ENCODE data around the gene TFF2.

TFF2 gene

DNA sequence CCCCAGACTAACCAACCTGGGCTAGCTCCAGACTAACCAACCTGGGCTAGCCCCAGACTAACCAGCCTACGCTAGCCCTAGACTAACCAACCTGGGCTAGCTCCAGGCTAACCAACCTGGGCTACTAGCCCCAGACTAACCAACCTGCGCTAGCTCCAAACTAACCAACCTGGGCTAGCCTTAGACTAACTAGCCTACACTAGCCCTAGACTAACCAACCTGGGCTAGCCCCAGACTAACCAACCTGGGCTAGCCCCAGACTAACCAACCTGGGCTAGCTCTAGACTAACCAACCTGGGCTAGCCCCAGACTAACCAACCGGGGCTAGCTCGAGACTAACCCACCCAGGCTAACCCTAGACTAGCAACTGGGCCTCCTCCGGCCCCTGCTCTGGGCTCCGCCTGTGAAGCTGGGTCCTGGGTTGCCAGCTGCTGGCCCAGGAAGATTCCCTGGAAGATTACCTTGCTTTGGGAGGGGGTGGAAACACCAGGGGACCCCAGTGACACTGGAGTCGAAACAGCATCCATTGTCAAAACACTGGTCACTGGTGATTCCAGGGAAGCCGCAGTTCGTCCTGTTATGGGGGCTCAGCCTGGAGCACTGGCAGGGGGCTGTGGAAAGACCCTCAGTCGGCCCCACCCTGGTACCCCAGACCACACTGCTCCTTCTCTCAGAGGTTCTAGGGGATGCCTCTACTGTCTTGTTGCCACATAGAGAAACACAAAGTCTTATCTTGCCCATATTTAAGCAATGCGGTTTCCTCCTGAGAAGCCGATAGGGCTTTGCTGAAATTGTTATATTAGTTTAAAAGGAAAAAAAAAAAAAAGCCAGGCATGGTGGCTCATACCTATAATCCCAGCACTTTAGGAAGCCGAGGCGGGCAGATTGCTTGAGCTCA lies 1.1 kb downstream of the TFF2 start:
- Histone ChIP-seq H3K9ac (ENCODE audit: low read depth, low read length, poor library complexity) (no peak overlapping the region), H3K4me2 (ENCODE audit: insufficient read depth, low read length, poor library complexity, severe bottlenecking) (no peak overlapping the region), H3K18ac (ENCODE audit: low read length) (no peak overlapping the region), H4K91ac (ENCODE audit: low read depth, low read length, poor library complexity) (no peak overlapping the region), H3K4me1 (ENCODE audit: control insufficient read depth in 2 of 2, insufficient read depth in 1 of 2, low read depth in 1 of 2, low read length in 2 of 2) (no peaks in the 10 kb centered on the region), H2BK120ac (ENCODE audit: low read depth, low read length) (no peak overlapping the region), H3K27me3 (ENCODE audit: control insufficient read depth in 3 of 3, insufficient read depth in 3 of 3, low read depth in 1 of 3, low read length in 3 of 3) (no peaks in the 10 kb centered on the region), H3K14ac (ENCODE audit: low read length) (no peak overlapping the region), H2BK12ac (ENCODE audit: low read length) (no peak overlapping the region), H2AFZ (ENCODE audit: low read length) (no peak overlapping the region), H3K36me3 (replicated peaks in 1 of 2; ENCODE audit: control insufficient read depth in 2 of 2, insufficient read depth in 2 of 2, low read length in 2 of 2) (no peaks in the 10 kb centered on the region), H3K79me1 (ENCODE audit: low read depth, low read length) (no peaks in the 10 kb centered on the region), H2BK15ac (ENCODE audit: low read length) (no peak overlapping the region), H3K4ac (ENCODE audit: low read length) (no peak overlapping the region), H4K8ac (ENCODE audit: low read depth, low read length) (no peak overlapping the region), H2BK5ac (ENCODE audit: low read length) (no peak overlapping the region), H3K9me3 (replicated peaks in 1 of 2; ENCODE audit: control insufficient read depth in 2 of 2, insufficient read depth in 1 of 2, low read depth in 1 of 2, low read length in 2 of 2) (no peaks in the 10 kb centered on the region), H3K4me3 (ENCODE audit: low read length in 2 of 2) (no peak overlapping the region), H3K23ac (ENCODE audit: low read depth, low read length, poor library complexity) (no peak overlapping the region), H3K27ac (replicated peaks; ENCODE audit: low read length) (no peak overlapping the region), H2AK5ac (ENCODE audit: low read depth, low read length) (no peak overlapping the region)
- WGBS, 2 donors (ENCODE audit: extremely low coverage in 2 of 2, insufficient read length in 2 of 2, insufficient replicate concordance in 1 of 2), result no CpG with 5 or more reads among the region's 14 CpGs
- DNase-seq (ENCODE audit: low spot score), result no peak

DNA sequence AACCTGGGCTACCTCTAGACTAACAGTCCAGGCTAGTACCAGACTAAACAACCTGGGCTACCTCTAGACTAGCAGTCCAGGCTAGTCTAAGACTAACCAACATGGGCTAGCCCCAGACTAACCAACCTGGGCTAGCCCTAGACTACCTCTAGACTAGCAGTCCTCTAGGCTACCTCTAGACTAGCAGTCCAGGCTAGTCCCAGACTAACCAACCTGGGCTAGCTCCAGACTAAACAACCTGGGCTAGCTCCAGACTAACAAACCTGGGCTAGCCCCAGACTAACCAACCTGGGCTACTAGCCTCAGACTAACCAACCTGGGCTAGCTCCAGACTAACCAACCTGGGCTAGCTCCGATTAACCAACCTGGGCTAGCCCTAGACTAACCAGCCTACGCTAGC lies 2.0 kb downstream of the TFF2 start:
- Histone ChIP-seq H3K4me3 (ENCODE audit: low read length in 2 of 2) (no peak overlapping the region), H2BK120ac (ENCODE audit: low read depth, low read length) (no peak overlapping the region), H3K4me1 (ENCODE audit: control insufficient read depth in 2 of 2, insufficient read depth in 1 of 2, low read depth in 1 of 2, low read length in 2 of 2) (peaks cover 0 to 2% of the 10 kb centered on the region in 2 donors), H3K9me3 (replicated peaks in 1 of 2; ENCODE audit: control insufficient read depth in 2 of 2, insufficient read depth in 1 of 2, low read depth in 1 of 2, low read length in 2 of 2) (no peaks in the 10 kb centered on the region), H2BK12ac (ENCODE audit: low read length) (no peak overlapping the region), H3K36me3 (replicated peaks in 1 of 2; ENCODE audit: control insufficient read depth in 2 of 2, insufficient read depth in 2 of 2, low read length in 2 of 2) (no peaks in the 10 kb centered on the region), H3K4ac (ENCODE audit: low read length) (no peak overlapping the region), H3K79me1 (ENCODE audit: low read depth, low read length) (no peaks in the 10 kb centered on the region), H2BK15ac (ENCODE audit: low read length) (no peak overlapping the region), H3K23ac (ENCODE audit: low read depth, low read length, poor library complexity) (no peak overlapping the region), H2BK5ac (ENCODE audit: low read length) (no peak overlapping the region), H3K27me3 (ENCODE audit: control insufficient read depth in 3 of 3, insufficient read depth in 3 of 3, low read depth in 1 of 3, low read length in 3 of 3) (no peaks in the 10 kb centered on the region), H2AFZ (ENCODE audit: low read length) (no peak overlapping the region), H3K18ac (ENCODE audit: low read length) (no peak overlapping the region), H3K14ac (ENCODE audit: low read length) (no peak overlapping the region), H3K9ac (ENCODE audit: low read depth, low read length, poor library complexity) (no peak overlapping the region), H4K91ac (ENCODE audit: low read depth, low read length, poor library complexity) (no peak overlapping the region), H3K4me2 (ENCODE audit: insufficient read depth, low read length, poor library complexity, severe bottlenecking) (no peak overlapping the region), H2AK5ac (ENCODE audit: low read depth, low read length) (no peak overlapping the region), H3K27ac (replicated peaks; ENCODE audit: low read length) (no peak overlapping the region), H4K8ac (ENCODE audit: low read depth, low read length) (no peak overlapping the region)
- no CpG with 5 or more reads among the region's 2 CpGs for WGBS, 2 donors (ENCODE audit: extremely low coverage in 2 of 2, insufficient read length in 2 of 2, insufficient replicate concordance in 1 of 2)
- DNase-seq (ENCODE audit: low spot score), result no peak

DNA sequence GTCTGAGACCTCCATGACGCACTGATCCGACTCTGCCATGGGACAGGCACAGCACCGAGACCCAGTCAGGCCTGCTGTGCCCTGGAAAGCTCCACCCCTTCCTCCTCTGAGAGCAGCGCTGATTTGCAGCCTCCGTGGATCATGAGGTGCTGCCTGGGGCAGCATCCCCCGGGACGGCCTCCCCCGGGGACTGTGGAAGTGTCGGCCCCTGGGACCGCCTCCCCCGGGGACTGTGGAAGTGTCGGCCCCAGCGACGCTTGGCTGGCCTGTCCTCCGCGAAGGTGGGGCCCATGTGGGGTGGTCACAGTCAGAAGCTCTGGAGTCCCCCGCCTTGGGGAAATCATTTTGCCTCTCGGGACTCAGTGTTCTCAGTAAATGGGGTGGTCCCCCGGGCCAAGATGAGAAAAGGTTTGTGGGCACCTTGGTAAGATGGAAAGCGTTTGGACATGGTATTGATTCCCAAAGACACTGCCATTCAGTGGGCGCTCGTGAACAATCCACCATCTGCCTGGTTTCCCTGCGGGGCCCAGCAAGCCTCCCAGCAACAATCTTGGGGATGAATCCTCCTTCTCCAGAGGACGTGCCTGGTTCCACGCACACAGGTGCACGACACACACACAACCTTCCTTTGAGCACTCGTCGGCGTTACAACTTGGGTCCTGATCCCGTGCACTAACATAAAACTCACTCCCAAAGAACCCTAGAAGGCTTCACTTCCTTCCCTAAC lies 3.0 kb downstream of the TFF2 start:
- no peak overlapping the region for H2AFZ ChIP-seq (ENCODE audit: low read length)
- H3K36me3 ChIP-seq (replicated peaks in 1 of 2; ENCODE audit: control insufficient read depth in 2 of 2, insufficient read depth in 2 of 2, low read length in 2 of 2), result no peaks in the 10 kb centered on the region
- H3K4me3 ChIP-seq (ENCODE audit: low read length in 2 of 2), result no peak overlapping the region
- H4K91ac ChIP-seq (ENCODE audit: low read depth, low read length, poor library complexity), result no peak overlapping the region
- no CpG with 5 or more reads among the region's 30 CpGs for WGBS, 2 donors (ENCODE audit: extremely low coverage in 2 of 2, insufficient read length in 2 of 2, insufficient replicate concordance in 1 of 2)
- H2BK12ac ChIP-seq (ENCODE audit: low read length), result no peak overlapping the region
- H3K9ac ChIP-seq (ENCODE audit: low read depth, low read length, poor library complexity), result no peak overlapping the region
- no peak overlapping the region for H4K8ac ChIP-seq (ENCODE audit: low read depth, low read length)
- H3K23ac ChIP-seq (ENCODE audit: low read depth, low read length, poor library complexity), result no peak overlapping the region
- no peak overlapping the region for H3K4ac ChIP-seq (ENCODE audit: low read length)
- peak overlapping the region; percentile 52 for H3K18ac ChIP-seq (ENCODE audit: low read length)
- H2AK5ac ChIP-seq (ENCODE audit: low read depth, low read length), result no peak overlapping the region
- H3K27ac ChIP-seq (replicated peaks; ENCODE audit: low read length), result no peak overlapping the region
- no peak for DNase-seq (ENCODE audit: low spot score)
- peaks cover 0 to 2% of the 10 kb centered on the region in 2 donors for H3K4me1 ChIP-seq (ENCODE audit: control insufficient read depth in 2 of 2, insufficient read depth in 1 of 2, low read depth in 1 of 2, low read length in 2 of 2)
- H3K9me3 ChIP-seq (replicated peaks in 1 of 2; ENCODE audit: control insufficient read depth in 2 of 2, insufficient read depth in 1 of 2, low read depth in 1 of 2, low read length in 2 of 2), result no peaks in the 10 kb centered on the region
- H3K4me2 ChIP-seq (ENCODE audit: insufficient read depth, low read length, poor library complexity, severe bottlenecking), result no peak overlapping the region
- no peaks in the 10 kb centered on the region for H3K27me3 ChIP-seq (ENCODE audit: control insufficient read depth in 3 of 3, insufficient read depth in 3 of 3, low read depth in 1 of 3, low read length in 3 of 3)
- no peak overlapping the region for H2BK120ac ChIP-seq (ENCODE audit: low read depth, low read length)
- no peak overlapping the region for H3K14ac ChIP-seq (ENCODE audit: low read length)
- H3K79me1 ChIP-seq (ENCODE audit: low read depth, low read length), result no peaks in the 10 kb centered on the region
- no peak overlapping the region for H2BK15ac ChIP-seq (ENCODE audit: low read length)
- no peak overlapping the region for H2BK5ac ChIP-seq (ENCODE audit: low read length)

- WGBS, 2 donors (ENCODE audit: extremely low coverage in 2 of 2, insufficient read length in 2 of 2, insufficient replicate concordance in 1 of 2), result no CpG with 5 or more reads among the region's 30 CpGs
These were observed 3.8 kb downstream of the TFF2 start for GRCh38 chr21:42346866-42347600.

More at GRCh38 chr21:42346866-42347600, 3.8 kb downstream of the TFF2 start:
- Histone ChIP-seq H3K36me3 (replicated peaks in 1 of 2; ENCODE audit: control insufficient read depth in 2 of 2, insufficient read depth in 2 of 2, low read length in 2 of 2) (no peaks in the 10 kb centered on the region), H2AFZ (ENCODE audit: low read length) (no peak overlapping the region), H3K23ac (ENCODE audit: low read depth, low read length, poor library complexity) (no peak overlapping the region), H2BK12ac (ENCODE audit: low read length) (no peak overlapping the region), H2BK15ac (ENCODE audit: low read length) (no peak overlapping the region), H3K14ac (ENCODE audit: low read length) (no peak overlapping the region), H3K27me3 (ENCODE audit: control insufficient read depth in 3 of 3, insufficient read depth in 3 of 3, low read depth in 1 of 3, low read length in 3 of 3) (no peaks in the 10 kb centered on the region), H3K9me3 (replicated peaks in 1 of 2; ENCODE audit: control insufficient read depth in 2 of 2, insufficient read depth in 1 of 2, low read depth in 1 of 2, low read length in 2 of 2) (no peaks in the 10 kb centered on the region), H2BK5ac (ENCODE audit: low read length) (no peak overlapping the region), H3K27ac (replicated peaks; ENCODE audit: low read length) (no peak overlapping the region), H2BK120ac (ENCODE audit: low read depth, low read length) (no peak overlapping the region), H3K79me1 (ENCODE audit: low read depth, low read length) (no peaks in the 10 kb centered on the region), H4K8ac (ENCODE audit: low read depth, low read length) (no peak overlapping the region), H3K4ac (ENCODE audit: low read length) (no peak overlapping the region), H2AK5ac (ENCODE audit: low read depth, low read length) (no peak overlapping the region), H3K4me2 (ENCODE audit: insufficient read depth, low read length, poor library complexity, severe bottlenecking) (no peak overlapping the region), H3K18ac (ENCODE audit: low read length) (peak overlapping the region; percentile 52), H3K4me1 (ENCODE audit: control insufficient read depth in 2 of 2, insufficient read depth in 1 of 2, low read depth in 1 of 2, low read length in 2 of 2) (peaks cover 0 to 2% of the 10 kb centered on the region in 2 donors), H3K4me3 (ENCODE audit: low read length in 2 of 2) (no peak overlapping the region), H4K91ac (ENCODE audit: low read depth, low read length, poor library complexity) (no peak overlapping the region), H3K9ac (ENCODE audit: low read depth, low read length, poor library complexity) (no peak overlapping the region)
- no peak for DNase-seq (ENCODE audit: low spot score)

All from neuronal stem cell (in vitro differentiated cells).